DMS114 treated with DMSO at 0.1 percent for 48 hours (cell line): Measurements from ENCODE around the gene ANAPC7.
"Not testable (repeated sequence)": the region's sequence is repeated elsewhere in the genome, so short reads cannot be mapped to it uniquely, and the experiment has no call there.

Experiments used
- DNase-seq: peaks from one replicate; lab custom pipeline; 2025; ENCODE audit not compliant: unreplicated experiment; lab: John Stamatoyannopoulos, UW

Gene ANAPC7, protein sequence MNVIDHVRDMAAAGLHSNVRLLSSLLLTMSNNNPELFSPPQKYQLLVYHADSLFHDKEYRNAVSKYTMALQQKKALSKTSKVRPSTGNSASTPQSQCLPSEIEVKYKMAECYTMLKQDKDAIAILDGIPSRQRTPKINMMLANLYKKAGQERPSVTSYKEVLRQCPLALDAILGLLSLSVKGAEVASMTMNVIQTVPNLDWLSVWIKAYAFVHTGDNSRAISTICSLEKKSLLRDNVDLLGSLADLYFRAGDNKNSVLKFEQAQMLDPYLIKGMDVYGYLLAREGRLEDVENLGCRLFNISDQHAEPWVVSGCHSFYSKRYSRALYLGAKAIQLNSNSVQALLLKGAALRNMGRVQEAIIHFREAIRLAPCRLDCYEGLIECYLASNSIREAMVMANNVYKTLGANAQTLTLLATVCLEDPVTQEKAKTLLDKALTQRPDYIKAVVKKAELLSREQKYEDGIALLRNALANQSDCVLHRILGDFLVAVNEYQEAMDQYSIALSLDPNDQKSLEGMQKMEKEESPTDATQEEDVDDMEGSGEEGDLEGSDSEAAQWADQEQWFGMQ

DNA sequence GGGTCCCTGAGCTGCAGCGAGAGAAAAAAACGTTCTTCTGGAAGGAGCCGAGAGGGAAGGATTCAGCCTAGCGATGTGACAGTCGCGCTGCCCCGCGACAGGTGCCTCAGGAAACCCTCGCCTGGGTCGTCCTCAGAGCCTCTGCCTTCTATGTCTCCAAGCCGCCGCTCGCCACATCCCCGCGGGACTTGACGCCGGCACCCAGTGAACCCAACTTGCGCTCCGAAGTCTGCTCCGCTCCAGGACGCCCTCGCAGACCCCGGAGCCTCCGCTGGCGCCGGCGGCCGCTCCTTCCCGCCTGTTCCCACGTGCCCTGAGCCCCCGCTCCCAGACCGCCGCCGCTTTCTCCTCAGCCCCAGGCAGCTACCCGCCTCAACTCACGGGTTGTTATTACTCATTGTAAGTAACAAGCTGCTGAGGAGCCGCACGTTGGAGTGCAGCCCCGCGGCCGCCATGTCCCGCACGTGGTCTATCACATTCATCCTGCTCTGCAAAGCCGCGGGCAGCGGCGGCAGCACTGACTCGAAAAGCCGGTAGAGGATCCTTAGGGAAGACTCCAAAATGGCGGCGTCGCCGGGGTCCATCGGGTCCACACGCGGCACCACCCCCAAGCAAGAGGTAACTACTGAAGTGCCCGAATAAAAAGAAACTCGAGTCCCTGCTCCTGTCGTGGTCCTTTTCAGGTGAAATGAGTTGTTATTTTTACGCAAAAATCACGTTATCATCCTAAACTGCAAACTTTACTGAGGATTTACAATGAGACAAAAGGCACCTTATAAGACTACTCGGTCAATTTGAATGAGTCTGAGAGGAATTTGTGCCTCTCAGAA, at the start of gene ANAPC7:
TSS of gene ANAPC7 (minus strand) at position 563 of the 830 bp plus-strand sequence. CDS start at position 482, 81 bp downstream.
- DNase-seq = peak; percentile 82

DNA sequence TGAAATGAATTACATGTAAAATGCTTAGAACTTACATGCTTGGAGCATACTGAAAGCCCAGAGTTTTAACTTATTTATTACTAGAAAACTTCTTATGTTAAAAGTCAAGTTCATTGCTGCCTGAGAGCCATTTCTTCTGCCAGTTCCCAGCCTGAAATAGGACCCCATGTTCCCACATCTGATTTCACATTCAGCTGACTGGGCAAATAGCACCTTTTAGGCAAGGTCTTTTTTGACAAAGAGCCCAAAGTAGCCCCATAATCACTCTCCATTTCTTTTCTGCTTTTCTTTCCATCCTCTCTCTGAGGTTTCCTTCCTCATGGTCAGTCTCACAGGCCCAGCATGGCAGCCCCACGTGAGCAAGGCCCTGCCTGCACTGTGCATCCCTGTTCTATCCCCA, 47.8 kb upstream of the ANAPC7 start:
- DNase-seq = no peak

- peak; percentile 91 for DNase-seq
Measured at GRCh38 chr12:110449799-110450497, 46.4 kb upstream of the ANAPC7 start, which contains the start of gene ARPC3. Gene ARPC3, minus strand, starts transcription at chr12:110450337. Its CDS starts 77 bp downstream, at chr12:110450260.

DNA sequence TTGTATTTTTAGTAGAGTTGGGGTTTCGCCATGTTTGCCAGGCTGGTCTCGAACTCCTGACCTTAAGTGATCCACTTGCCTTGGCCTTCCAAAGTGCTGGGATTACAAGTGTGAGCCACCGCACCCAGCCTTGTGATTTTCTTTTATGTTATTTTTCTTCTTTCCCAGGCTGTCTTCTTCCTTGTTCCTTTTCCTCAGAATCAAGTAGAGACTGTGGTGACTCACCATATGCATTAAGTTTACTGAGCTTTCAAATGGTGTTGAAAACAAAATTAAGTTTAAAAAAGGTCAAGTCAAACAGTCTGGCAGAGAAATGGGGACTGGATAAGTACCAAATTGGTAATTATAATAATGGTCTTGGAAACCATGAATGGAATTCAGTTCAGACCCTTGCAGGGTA, 40.9 kb upstream of the ANAPC7 start:
- DNase-seq = no peak

- no peak for DNase-seq
Measured at GRCh38 chr12:110436231-110436630, 32.7 kb upstream of the ANAPC7 start.

- no peak for DNase-seq
Measured at GRCh38 chr12:110431957-110432587, 28.6 kb upstream of the ANAPC7 start.

- DNase-seq = not testable (repeated sequence)
Measured at GRCh38 chr12:110429676-110430075, 26.2 kb upstream of the ANAPC7 start.

GRCh38 chr12:110426406-110426805, 22.9 kb upstream of the ANAPC7 start:
- no peak for DNase-seq

GRCh38 chr12:110424237-110424636, 20.7 kb upstream of the ANAPC7 start:
- no peak for DNase-seq

DNA sequence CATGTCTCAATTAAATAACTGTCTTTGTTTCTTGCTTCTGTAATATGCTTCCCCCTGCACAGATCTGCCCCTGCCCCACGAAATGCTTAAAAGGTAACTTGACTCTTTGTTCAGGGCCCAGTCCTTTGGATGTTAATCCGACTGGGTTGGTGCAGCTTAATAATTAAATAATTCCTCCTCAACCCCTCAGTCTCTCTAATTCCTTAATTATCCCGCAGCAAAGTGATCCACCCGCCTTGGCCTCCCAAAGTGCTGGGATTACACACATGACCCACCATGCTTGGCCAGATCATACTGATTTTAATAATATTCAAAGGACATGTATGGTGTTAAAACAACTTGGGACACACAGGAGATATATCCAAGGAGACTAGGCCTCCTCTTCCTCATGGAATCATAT, 18.2 kb upstream of the ANAPC7 start:
- DNase-seq = no peak

GRCh38 chr12:110421159-110421661, 17.7 kb upstream of the ANAPC7 start:
- DNase-seq = no peak

DNA sequence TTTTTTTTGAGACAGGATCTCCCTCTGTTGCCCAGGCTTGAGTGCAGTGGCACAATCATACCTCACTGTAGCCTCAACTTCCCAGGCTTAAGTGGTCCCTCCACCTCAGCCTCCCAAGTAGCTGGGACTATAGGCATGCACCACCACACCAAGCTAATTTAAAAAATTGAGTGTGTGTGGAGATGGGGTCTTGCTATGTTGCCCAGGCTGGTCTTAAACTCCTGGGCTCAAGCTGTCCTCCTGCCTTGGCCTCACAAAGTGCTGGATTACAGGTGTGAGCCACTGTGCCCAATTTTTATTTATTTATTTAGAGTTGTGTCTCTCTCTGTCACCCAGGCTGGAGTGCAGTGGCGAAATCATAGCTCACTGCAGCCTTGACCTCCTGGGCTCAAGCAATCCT, 17.1 kb upstream of the ANAPC7 start:
- not testable (repeated sequence) for DNase-seq

- DNase-seq = not testable (repeated sequence)
Measured at GRCh38 chr12:110417113-110417512, 13.6 kb upstream of the ANAPC7 start.

GRCh38 chr12:110410086-110410485, 6.6 kb upstream of the ANAPC7 start:
- DNase-seq = not testable (repeated sequence)

DNA sequence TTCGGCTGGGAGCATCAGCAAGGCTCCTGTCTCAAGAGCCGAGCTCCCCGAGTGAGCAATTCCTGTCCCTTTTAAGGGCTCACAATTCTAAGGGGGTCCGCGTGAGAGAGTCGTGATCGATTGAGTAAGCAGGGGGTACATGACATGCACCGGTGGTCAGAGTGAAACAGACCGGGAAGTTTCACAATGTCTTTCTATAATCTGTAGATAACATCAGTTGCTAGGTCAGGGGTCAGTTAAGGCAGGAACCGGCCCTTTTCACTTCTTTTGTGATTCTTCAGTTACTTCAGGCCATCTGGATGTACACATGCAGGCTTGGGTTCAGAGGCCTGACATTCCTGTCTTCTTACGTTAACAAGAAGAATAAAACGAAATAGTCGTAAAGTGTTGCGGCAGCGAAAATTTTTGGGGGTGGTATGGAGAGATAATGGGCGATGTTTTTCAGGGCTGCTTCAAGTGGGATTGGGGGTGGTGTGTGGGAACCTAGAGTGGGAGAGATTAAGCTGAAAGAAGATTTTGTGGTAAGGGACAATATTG, 1.7 kb upstream of the ANAPC7 start:
- DNase-seq = not testable (repeated sequence)

GRCh38 chr12:110403976-110404682, 621 bp upstream of the ANAPC7 start:
- peak; percentile 66 for DNase-seq

GRCh38 chr12:110382683-110383082, 20.8 kb downstream of the ANAPC7 start:
- DNase-seq = no peak

DNA sequence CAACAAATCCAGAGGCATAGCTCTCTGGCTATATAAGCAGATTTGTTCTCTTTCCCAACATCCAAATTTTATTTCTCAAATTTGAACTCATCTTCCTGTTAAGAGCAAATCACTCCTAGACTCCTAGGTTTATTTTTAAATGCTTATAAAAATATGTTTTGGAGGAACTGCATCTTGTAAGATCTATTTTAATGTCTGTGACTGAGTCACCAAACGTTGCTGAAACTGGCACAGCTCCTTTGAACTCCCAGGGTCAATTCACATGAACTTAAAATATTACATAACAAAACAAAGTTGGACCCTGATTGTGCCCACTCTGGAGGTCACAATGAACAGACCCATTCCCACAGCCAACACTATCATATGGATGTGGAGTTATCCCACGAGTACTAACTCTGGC, 23.9 kb downstream of the ANAPC7 start:
- no peak for DNase-seq

DNA sequence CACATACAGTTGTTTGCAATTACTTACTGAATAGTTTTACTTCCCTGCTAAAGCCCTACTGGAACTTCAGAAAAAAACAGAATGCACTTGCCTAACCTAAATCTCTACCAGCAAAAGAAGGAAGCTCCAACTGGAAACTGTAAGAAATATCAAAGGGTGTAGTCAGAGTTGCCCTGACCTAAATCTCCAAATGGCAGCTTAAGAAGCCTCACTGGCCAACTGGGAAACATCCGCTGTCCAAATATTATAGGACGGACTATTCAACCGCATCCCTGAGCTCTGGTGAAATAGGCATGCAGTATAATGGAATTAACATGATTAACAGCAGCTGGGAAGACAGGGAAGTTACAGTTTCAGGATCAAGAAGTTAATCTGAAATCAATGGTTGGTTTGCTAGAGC, 24.3 kb downstream of the ANAPC7 start:
- DNase-seq = no peak
